NCI-H2107 (cell line): ENCODE data around the gene B4GALNT4.
"Not testable (repeated sequence)": the region's sequence is repeated elsewhere in the genome, so short reads cannot be mapped to it uniquely, and the experiment has no call there.

Experiments used
- DNase-seq: peaks from one replicate; lab custom pipeline; 2025; lab: John Stamatoyannopoulos, UW

The B4GALNT4 gene

DNA sequence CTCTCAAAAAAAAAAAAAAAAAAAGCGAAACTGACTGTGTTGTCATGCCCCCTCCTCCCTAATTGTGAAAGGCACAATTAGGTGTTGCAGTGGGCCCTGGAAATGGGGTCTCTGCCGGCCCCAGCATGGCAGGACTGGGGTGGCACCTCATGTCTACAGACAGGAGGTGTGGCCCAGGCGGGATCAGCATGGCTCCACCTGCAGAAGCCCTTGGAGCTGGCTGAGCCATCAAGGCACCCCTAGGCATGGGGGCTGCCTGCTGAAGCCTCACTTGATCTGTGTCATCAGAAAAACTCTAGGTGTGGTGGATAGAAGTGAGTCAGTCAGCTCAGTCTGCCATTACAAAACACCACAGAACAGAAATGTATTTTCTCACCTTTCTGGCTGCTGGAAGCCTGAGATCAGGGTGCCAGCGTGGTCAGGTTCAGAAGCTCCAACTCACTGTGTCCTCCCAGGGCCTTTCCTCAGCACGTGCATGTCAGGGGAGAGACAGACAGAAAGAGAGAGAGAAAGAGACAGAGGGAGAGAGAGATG lies 10.1 kb upstream of the B4GALNT4 start:
- no peak for DNase-seq

GRCh38 chr11:360326-361280 lies 8.7 kb upstream of the B4GALNT4 start:
- DNase-seq: no peak

DNA sequence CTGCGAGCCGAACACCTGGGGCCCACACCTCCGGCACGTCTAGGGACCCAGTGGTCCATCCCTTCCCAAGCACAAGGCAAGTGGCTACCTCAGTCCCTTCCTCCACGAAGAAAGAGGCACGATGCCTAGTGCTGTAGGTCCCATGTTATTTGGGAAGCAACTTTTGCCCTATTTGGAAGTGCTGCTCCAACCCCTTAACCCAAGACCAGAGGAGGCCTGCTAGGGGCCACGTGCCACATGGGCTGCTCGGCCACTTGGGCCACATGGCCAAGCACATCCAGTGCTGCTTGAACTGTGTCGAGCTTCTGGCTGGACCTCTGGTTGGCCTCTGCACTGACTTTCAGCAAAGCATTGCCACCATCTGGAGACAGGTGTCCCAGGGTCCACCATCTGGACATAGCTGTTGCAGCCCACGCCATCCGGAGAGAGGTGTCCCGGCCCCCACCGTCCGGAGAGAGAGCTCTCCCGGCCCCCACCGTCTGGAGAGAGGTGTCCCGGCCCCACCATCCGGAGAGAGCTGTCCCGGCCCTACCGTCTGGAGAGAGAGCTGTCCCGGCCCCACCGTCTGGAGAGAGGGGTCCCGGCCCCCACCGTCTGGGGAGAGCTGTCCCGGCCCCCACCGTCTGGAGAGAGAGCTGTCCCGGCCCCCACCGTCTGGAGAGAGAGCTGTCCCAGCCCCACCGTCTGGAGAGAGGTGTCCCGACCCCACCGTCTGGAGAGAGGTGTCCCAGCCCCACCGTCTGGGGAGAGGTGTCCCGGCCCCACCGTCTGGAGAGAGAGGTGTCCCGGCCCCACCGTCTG lies 6.5 kb upstream of the B4GALNT4 start:
- DNase-seq: no peak

DNA sequence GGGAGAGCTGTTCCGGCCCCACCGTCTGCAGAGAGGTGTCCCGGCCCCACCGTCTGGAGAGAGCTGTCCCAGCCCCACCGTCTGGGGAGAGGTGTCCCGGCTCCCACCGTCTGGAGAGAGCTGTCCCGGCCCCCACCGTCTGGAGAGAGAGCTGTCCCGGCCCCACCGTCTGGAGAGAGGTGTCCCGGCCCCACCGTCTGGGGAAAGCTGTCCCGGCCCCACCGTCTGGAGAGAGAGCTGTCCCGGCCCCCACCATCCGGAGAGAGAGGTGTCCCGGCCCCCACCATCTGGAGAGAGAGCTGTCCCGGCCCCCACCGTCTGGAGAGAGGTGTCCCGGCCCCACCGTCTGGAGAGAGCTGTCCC lies 5.9 kb upstream of the B4GALNT4 start:
- DNase-seq: not testable (repeated sequence)

DNA sequence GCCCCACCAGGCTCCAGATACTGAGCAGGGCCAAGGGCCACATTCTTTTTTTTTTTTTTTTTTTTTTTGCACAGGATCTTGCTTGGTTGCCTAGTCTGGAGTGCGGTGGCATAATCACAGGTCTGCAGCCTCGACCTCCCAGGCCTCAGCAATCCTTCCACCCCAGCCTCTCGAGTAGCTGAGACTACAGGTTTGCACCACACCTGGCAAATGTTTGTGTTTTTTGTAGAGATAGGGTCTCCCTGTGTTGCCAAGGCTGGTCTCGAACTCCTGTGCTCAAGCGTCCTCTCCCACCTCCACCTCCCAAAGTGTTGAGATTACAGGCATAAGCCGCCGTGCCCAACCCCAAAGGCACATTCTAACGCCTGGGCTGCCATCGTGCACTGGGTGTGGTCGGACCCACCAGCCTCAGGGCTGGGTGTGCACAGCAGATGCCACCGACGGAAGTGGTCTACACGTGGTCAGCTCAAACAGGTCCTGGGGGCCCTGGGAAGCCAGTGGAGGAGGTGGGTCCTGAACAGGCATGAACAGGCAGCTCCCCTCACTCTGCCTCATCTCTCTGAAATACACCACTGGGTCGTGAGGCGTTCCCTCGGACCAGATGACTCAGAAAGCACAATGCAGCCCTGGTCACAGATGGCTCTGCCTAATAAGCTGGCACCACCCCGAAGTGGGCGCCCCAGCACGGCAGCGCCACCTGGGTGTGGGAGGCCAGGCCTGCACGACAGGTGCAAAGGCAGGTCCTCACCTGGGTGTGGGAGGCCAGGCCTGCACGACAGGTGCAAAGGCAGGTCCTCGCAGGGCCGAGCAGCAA lies 5.1 kb upstream of the B4GALNT4 start:
- no peak for DNase-seq

- no peak for DNase-seq
Observed at GRCh38 chr11:364991-365725, 4.1 kb upstream of the B4GALNT4 start.

DNA sequence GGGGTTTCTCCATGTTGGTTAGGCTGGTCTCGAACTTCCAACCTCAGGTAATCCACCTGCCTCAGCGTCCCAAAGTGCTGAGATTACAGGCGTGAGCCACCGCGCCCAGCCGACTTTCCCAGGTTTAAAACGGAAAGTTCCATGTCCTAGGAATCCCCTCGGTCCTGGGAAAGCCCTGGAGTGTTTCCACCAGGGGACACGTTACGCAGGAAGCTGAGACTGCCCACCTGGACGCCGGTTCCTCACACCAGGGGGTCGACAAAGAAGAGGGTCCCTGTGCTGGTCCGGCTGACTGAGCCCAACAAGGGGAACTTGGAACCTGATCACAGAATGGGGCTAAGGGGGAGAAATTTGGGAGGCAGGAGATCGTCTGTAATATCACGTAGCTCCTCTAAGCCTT lies 3.5 kb upstream of the B4GALNT4 start:
- DNase-seq: no peak

DNA sequence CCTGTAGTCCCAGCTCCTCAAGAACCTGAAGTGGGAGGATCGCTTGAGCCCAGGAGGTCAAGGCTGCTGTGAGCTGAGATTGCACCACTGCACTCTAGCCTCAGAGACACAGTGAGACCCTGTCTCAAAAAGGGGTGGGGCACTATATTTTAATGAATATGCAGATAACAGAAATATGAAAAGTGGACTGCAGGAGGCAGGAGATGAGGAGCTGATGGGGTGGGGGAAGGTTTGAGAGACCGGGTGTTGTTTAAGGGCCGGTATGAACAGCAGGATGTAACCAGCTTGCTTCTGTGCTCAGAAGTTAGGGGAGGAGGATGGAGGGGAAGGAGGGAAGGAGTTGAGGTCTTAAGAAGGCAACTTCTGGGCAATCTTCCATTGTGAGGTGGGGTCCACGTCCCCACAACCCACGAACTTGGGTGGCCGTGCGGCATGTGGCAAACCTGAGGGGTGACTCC lies 1.3 kb upstream of the B4GALNT4 start:
- no peak for DNase-seq

GRCh38 chr11:368414-369335 lies 624 bp upstream of the B4GALNT4 start:
- DNase-seq: no peak

- DNase-seq: no peak
Observed at GRCh38 chr11:370070-370941, 1.0 kb downstream of the B4GALNT4 start.

DNA sequence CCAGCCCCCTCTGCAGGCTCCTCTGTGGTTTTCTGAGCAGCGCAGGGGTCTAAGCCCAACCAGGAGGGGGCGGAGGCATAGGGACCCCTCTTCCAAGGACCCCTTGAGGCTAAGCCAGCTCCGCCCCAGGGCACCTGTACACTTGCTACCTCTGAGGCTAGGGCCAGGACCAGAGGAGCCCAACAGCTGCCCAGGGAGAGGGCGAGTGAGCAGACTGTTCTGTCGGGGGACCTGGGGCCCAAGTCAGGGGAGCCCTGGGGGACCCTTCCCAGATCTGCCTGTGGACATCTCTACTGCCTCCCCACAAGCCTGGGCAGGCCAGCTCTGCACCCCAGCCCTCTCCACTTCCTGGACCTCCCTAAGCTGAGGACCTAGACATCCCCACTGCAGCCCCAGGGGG lies 1.8 kb downstream of the B4GALNT4 start:
- DNase-seq: no peak

DNA sequence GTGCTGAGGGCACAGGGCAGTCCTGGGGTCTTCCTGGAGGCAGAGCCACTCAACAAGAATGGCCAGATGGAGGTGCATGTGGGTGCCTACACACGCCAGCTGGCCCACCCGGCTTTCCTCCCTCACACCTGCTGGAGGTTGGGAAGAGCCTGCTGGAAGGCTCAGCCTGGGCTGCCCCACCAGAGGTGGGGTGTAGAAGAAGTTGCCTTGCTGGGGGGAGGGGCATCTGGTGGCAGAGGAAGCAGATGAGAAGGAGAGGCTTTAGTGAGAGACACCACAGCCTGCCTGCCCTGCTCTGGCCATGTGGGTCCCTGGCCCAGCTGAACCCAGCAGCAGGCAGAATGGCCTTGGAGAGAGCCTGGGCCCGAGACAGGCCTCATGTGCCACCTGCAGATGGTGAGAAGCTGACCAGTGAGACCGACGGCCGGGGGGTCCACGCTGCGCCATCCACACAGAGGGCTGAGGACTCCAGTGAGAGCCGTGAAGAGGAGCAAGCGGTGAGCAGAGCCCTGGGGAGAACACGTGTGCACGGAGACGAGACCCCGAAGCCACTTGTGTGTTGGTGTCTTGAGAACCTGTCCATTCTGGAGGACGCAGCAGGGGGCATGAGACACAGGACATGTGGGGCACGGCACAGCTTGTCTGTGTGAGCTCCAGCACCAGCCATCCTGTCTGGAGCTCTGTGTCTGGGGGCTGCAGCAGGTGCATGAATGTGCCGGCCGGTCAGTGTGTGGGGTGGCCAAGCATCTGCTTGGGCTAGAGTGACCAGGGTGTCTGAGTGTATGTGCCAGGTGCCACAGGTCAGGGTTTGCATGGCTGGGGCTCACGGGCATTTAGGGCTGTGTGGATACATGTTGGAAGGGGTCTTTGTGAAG lies 2.7 kb downstream of the B4GALNT4 start:
- DNase-seq: no peak

DNA sequence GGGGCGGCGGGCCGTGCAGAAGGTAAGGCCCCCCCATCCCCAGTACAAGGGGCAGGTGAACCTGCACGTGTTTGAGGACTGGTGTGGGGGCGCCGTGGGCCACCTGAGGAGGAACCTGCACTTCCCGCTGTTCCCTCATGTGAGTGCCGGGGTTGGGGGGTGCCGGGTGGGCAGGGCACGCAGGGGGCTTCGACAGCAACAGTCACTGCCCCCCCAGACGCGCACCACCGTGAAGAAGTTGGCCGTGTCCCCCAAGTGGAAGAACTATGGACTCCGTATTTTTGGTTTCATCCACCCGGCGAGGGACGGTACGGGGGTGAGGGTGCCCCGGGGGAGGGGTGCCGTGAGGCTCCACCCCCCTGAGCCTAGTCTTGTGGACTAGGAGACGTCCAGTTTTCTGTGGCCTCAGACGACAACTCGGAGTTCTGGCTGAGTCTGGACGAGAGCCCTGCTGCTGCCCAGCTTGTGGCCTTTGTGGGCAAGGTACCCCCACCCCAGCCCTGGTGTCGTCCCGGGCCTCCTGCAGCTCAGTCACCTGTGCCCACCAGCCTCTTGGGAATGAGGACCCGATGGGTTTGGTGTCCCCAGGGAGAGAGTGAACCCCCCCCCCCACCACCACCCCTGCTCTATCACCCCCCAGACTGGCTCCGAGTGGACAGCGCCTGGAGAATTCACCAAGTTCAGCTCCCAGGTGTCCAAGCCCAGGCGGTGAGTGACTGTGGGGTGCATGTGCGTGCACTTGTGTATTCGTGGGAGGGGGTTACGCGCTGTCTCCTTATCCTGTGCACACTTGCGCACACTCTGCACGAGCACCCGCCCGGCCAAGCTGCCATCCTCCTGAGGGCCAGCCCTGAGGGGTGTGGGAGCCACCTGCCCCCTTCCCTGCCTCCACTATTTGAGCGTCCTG lies 3.8 kb downstream of the B4GALNT4 start:
- DNase-seq: no peak

DNA sequence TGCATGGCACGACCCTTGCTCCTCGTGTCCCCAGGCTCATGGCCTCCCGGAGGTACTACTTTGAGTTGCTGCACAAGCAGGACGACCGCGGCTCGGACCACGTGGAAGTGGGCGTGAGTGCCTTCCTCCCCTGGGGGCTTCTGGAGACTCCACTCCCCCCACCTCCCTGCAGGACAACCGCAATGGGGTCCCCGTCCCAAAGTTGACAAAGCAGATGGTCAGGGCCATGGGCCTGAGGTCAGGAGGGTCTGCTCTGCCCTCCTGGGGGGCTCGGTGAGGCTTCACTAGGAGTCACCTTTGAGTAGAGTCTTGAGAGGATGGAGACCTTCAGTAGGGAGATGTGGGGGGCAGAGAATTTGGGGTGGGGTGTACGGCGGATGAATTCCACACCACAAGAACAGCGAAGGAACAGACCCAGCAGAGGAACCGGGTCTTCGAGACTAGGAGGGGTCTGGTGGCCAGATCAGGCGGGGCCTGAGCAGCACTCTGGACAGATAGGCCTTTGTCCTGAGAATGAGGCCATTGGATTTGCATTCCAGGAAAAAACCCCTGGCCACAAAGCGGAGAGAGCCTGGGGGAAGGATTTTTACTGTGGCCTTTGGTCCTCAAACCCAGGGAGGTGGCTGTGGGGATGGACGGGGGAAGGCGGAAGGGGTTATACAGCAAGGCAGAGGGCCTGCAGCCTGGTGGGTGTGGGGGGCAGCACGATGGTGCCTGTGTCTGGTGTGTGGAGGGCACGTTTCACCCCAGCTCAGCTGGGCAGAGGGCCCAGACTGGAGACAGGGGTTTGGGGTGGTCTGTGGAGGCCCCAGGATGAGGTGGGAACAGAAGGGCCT lies 4.6 kb downstream of the B4GALNT4 start:
- DNase-seq: no peak

DNA sequence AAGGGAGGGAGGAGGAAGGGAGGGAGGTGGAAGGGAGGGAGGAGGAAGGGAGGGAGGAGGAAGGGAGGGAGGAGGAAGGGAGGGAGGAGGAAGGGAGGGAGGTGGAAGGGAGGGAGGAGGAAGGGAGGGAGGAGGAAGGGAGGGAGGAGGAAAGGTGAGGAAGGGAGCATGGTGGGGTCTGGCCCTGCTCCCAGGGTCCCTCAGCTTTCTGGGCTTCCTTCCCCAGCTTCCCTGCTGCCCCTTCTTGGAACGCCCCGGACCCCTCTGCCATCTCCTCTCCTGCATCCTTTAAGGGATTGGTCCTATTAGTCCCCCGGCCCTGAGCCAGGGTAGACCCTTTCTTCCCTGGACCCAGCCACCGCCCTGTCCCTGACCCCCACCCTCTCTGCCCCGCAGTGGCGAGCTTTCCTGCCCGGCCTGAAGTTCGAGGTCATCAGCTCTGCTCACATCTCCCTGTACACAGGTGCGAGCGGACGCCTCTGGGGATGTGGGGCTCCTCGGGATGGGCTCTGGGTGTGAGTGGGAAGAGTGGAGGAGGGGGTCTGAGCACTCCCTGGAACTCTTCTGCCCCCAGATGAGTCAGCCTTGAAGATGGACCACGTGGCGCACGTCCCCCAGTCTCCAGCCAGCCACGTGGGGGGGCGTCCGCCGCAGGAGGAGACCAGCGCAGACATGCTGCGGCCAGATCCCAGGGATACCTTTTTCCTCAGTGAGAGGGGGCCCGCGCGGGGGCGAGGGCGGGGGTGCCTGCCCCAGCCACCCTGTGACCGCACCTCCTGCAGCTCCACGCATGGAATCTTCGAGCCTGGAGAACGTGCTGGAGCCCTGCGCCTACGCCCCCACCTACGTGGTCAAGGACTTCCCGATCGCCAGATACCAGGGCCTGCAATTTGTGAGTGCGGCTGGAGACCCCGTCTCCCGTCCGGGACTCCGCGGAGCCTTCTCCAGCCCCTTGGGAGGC lies 6.0 kb downstream of the B4GALNT4 start:
- DNase-seq: no peak
